Measurements from ENCODE around the gene ANAPC4.
A peak's percentile ranks its signal among the peaks of the same experiment; 100 is the strongest.

ANAPC4 gene

DNA sequence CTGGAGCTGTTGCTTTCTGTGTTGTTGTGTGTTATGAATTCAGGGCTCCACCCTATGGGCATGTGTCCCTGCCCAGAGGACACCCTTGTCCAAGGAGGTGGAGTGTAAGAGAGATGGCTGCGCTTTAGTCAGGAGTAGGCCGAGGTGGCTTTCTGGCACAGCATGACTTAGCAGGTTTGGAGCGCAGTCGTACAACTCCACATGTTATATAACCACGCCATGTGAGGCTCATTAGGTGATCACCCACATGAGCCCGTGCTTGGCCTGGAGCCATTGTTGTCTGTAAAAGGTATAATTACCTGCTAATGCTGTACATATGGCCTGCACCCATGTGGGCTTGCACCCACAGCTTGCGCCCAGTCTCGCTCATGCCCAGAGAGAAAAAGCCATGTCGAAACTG, 15.8 kb upstream of the ANAPC4 start:
- no peaks in the 10 kb centered on the region for H4K20me1 ChIP-seq (ENCODE audit: insufficient read depth)
- no peaks in the 10 kb centered on the region for H3K36me3 ChIP-seq (ENCODE audit: insufficient read depth)

DNA sequence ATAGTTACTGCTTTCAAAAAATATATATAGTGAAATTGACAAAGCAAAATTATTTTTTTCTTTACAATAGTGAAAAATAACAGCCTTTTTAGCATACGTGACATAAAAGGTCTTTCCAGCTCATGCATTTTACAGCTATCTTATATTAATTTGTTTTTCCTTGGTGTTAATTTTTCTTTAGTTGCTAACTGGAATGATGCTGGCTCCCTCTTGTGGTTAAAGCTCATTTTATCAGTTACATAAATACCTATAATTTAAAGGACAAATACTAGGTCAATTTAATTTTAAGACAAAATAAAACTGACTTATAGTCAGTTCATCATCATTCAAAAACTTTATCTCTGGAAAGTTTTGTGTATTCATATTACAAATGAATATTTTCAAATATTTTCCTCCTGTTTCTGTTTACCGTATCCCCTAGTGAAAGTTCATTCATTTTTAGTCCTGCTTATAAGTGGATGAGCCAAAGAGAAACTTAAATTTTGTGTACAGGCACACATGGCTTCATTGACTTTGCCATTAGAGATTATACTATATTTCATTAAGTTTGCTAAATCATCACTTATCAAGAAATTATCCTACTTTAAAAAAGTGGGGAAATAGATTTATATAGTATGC, 9.9 kb upstream of the ANAPC4 start:
- Histone ChIP-seq H2AFZ (ENCODE audit: low read depth) (no peak overlapping the region), H3K9ac (no peak overlapping the region), H3K79me2 (ENCODE audit: insufficient read depth, low read depth) (no peaks in the 10 kb centered on the region), H3K4me2 (no peak overlapping the region), H4K20me1 (ENCODE audit: insufficient read depth) (no peaks in the 10 kb centered on the region), H3K4me3 (IDR thresholded peaks at IDR 0.05; ENCODE audit: insufficient read depth, low read depth, low read length) (no peak overlapping the region), H3K4me1 (ENCODE audit: low read depth, poor library complexity, severe bottlenecking) (no peaks in the 10 kb centered on the region), H3K36me3 (ENCODE audit: insufficient read depth) (no peaks in the 10 kb centered on the region), H3K27ac (no peak overlapping the region), H3K27me3 (ENCODE audit: insufficient read depth, low read depth) (no peaks in the 10 kb centered on the region)
- TF ChIP-seq, protein P1, sequence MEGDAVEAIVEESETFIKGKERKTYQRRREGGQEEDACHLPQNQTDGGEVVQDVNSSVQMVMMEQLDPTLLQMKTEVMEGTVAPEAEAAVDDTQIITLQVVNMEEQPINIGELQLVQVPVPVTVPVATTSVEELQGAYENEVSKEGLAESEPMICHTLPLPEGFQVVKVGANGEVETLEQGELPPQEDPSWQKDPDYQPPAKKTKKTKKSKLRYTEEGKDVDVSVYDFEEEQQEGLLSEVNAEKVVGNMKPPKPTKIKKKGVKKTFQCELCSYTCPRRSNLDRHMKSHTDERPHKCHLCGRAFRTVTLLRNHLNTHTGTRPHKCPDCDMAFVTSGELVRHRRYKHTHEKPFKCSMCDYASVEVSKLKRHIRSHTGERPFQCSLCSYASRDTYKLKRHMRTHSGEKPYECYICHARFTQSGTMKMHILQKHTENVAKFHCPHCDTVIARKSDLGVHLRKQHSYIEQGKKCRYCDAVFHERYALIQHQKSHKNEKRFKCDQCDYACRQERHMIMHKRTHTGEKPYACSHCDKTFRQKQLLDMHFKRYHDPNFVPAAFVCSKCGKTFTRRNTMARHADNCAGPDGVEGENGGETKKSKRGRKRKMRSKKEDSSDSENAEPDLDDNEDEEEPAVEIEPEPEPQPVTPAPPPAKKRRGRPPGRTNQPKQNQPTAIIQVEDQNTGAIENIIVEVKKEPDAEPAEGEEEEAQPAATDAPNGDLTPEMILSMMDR (conservative IDR thresholded peaks at IDR 0.05; ENCODE audit: low read depth, low read length), result peak; percentile 66

More for the DNA sequence above, 15.8 kb upstream of the ANAPC4 start:
- H3K9ac ChIP-seq, result no peak overlapping the region
- H3K4me2 ChIP-seq, result no peak overlapping the region
- H3K27me3 ChIP-seq (ENCODE audit: insufficient read depth, low read depth), result no peaks in the 10 kb centered on the region
- H3K4me3 ChIP-seq (IDR thresholded peaks at IDR 0.05; ENCODE audit: insufficient read depth, low read depth, low read length), result no peak overlapping the region
- H3K27ac ChIP-seq, result no peak overlapping the region
- no peaks in the 10 kb centered on the region for H3K79me2 ChIP-seq (ENCODE audit: insufficient read depth, low read depth)
- H2AFZ ChIP-seq (ENCODE audit: low read depth), result no peak overlapping the region
- TF ChIP-seq, protein P1 (conservative IDR thresholded peaks at IDR 0.05; ENCODE audit: low read depth, low read length), result no peak
- H3K4me1 ChIP-seq (ENCODE audit: low read depth, poor library complexity, severe bottlenecking), result peaks cover 28% of the 10 kb centered on the region

DNA sequence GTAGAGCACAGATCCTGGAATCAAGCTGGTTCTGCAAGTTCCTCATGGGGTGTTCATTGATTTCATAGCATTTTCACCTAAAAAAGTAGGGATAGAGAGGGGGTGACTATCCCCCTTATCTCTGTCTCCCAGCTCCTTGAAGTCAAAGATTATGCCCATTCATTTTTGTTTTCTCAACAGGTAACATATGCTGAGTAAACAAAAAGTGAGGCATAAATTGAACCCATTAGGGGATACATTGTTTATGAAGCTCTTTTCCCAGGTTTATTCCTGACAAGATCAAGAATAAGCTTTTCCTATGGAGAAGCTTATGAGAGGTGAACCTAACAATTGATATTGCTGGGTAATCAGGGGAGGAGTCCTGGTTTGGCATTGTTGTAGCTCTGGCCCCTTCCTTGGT, 9.2 kb upstream of the ANAPC4 start:
- no peaks in the 10 kb centered on the region for H3K27me3 ChIP-seq (ENCODE audit: insufficient read depth, low read depth)
- no peak overlapping the region for H3K9ac ChIP-seq
- no peaks in the 10 kb centered on the region for H3K79me2 ChIP-seq (ENCODE audit: insufficient read depth, low read depth)
- H3K4me2 ChIP-seq, result no peak overlapping the region
- no peak overlapping the region for H3K4me3 ChIP-seq (IDR thresholded peaks at IDR 0.05; ENCODE audit: insufficient read depth, low read depth, low read length)
- H2AFZ ChIP-seq (ENCODE audit: low read depth), result no peak overlapping the region
- H3K36me3 ChIP-seq (ENCODE audit: insufficient read depth), result no peaks in the 10 kb centered on the region
- TF ChIP-seq, protein P1 (conservative IDR thresholded peaks at IDR 0.05; ENCODE audit: low read depth, low read length), result no peak
- H3K27ac ChIP-seq, result no peak overlapping the region
- no peaks in the 10 kb centered on the region for H3K4me1 ChIP-seq (ENCODE audit: low read depth, poor library complexity, severe bottlenecking)
- no peaks in the 10 kb centered on the region for H4K20me1 ChIP-seq (ENCODE audit: insufficient read depth)

DNA sequence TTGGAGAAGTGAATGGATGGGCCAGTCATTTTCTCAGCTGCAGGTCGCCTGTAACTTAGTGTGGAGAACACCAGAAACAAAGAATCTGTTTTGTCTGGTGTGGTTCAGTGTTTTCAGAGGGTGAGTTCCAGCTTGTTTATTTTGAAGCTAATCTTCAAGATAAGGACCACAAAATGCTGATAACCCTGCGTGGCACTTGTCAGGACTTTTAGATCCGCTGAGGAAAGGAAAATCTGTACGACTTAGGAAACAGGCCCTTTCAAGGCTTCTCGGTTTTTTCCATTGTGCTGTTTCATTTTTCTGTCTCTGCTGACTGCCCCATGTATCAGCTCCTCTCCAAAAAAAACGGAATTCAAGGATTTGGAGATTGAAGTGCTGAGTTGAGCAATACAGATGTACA, 8.7 kb upstream of the ANAPC4 start:
- Histone ChIP-seq H3K9ac (no peak overlapping the region), H3K4me2 (no peak overlapping the region), H3K4me3 (IDR thresholded peaks at IDR 0.05; ENCODE audit: insufficient read depth, low read depth, low read length) (no peak overlapping the region), H3K79me2 (ENCODE audit: insufficient read depth, low read depth) (no peaks in the 10 kb centered on the region), H3K27ac (no peak overlapping the region), H3K4me1 (ENCODE audit: low read depth, poor library complexity, severe bottlenecking) (no peaks in the 10 kb centered on the region), H4K20me1 (ENCODE audit: insufficient read depth) (no peaks in the 10 kb centered on the region), H3K27me3 (ENCODE audit: insufficient read depth, low read depth) (no peaks in the 10 kb centered on the region), H3K36me3 (ENCODE audit: insufficient read depth) (no peaks in the 10 kb centered on the region), H2AFZ (ENCODE audit: low read depth) (no peak overlapping the region)
- TF ChIP-seq, protein P1 (conservative IDR thresholded peaks at IDR 0.05; ENCODE audit: low read depth, low read length), result no peak

All from KMS-11 (cell line).